Fibroblast of villous mesenchyme (primary cell): ENCODE data around the gene TUBAL3. TPM values are rescaled to one million over a fixed set of nuclear protein-coding genes. Genes with fewer than 3 reads are reported as not detected.

Source experiments
- DNase-seq: peaks from one replicate; pipeline ENCODE4 v3.0.0-alpha.2; 2010; ENCODE audit warnings: low read depth
- H3K4me3 ChIP-seq: 2 replicates; pipeline ENCODE4 v1.5.1; 2011; ENCODE audit warnings: low read depth, mild to moderate bottlenecking, low read length
- total RNA-seq: library from RNA; depleted of rRNA; stranded (reverse); fragments of >200 nt; gene quantifications from 2 replicates; pipeline ENCODE4 v1.2.3, GENCODE V29; 2012
- TF ChIP-seq, protein P1 (sequence below): IDR thresholded peaks from 2 replicates; pipeline ENCODE4 v1.5.1; 2012; ENCODE audit warnings: low read depth, mild to moderate bottlenecking, low read length; ENCODE audit not compliant: insufficient read depth

Gene TUBAL3
- total RNA-seq: not detected in 2 replicates

DNA sequence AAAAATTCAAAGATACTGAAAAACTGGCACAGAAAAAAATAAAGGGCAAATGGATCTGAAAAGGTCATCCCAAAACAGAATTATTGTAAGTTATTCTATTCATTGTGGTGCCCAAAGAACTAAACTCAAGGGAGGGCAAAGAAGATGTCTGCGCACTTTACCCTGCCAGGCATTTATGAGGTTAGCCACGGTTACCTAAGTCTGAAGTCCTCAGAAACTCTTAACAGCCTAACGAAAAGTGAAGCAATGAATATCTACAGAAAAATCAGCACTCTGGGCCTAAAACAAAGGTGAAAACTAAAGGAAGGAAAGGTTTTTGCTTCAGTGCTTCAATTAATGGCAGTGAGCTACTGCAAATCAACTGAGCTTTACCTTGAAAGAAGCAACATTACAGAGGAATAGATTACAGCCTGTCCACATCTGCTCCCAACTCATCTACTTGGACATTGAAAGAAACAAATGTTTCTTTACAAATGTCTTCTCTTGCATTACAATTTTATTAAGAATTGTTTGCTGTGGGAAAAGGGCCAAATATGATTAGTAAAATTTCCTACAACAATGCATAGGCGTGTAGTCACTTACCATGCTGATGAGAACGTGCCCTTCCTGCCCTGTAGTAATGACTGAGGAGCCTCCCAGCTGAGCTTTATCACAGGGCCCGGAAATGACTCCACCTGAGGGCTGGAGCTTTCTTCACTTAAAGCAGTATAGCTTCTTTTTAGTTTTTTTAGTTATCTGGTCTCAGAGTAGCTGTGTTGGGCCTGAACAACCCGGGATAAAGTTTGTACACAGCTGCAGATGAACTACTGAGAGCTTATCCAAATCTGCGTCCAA is at the start of gene TUBAL3:
Gene TUBAL3 (minus strand): TSS at position 621 of the 834 bp plus-strand sequence. CDS start 36 bp downstream, at position 585.
- no peak within 1 kb of the TSS for H3K4me3 ChIP-seq
- no peak for DNase-seq
- TF ChIP-seq, protein P1, sequence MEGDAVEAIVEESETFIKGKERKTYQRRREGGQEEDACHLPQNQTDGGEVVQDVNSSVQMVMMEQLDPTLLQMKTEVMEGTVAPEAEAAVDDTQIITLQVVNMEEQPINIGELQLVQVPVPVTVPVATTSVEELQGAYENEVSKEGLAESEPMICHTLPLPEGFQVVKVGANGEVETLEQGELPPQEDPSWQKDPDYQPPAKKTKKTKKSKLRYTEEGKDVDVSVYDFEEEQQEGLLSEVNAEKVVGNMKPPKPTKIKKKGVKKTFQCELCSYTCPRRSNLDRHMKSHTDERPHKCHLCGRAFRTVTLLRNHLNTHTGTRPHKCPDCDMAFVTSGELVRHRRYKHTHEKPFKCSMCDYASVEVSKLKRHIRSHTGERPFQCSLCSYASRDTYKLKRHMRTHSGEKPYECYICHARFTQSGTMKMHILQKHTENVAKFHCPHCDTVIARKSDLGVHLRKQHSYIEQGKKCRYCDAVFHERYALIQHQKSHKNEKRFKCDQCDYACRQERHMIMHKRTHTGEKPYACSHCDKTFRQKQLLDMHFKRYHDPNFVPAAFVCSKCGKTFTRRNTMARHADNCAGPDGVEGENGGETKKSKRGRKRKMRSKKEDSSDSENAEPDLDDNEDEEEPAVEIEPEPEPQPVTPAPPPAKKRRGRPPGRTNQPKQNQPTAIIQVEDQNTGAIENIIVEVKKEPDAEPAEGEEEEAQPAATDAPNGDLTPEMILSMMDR: no peak

DNA sequence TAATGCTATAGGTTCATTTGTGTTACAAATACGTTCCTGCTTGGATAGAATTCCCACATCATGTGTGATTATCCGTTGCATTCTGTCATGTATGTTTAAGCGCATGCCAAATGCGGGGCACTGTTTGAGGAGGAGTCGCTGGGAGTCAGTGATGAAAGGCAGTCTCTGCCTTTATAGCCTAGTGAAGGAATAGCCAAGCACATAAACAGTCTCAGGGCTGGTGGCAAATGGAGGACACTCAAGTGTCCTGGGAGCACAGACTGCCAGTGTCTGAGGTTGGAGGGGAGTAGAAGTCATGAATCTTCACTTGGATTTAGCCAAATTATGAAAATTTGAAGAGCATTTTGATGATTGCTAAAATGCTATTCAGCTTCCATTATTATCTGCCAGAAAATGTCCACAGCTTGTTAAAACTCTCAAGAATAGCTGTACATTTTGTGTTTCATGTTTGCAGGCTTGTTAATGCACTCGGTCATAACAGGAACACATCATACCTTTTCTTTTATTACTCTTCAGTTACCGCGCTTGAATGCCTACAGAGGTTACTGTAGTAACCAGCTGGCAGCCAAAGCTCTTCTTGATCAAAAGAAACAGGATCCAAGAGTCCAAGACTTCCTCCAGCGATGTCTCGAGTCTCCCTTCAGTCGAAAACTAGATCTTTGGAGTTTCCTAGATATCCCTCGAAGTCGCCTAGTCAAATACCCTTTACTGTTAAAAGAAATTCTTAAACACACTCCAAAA is 49.3 kb upstream of the TUBAL3 start:
- TF ChIP-seq, protein P1: no peak
- no peak for DNase-seq
- no peak overlapping the region for H3K4me3 ChIP-seq

DNA sequence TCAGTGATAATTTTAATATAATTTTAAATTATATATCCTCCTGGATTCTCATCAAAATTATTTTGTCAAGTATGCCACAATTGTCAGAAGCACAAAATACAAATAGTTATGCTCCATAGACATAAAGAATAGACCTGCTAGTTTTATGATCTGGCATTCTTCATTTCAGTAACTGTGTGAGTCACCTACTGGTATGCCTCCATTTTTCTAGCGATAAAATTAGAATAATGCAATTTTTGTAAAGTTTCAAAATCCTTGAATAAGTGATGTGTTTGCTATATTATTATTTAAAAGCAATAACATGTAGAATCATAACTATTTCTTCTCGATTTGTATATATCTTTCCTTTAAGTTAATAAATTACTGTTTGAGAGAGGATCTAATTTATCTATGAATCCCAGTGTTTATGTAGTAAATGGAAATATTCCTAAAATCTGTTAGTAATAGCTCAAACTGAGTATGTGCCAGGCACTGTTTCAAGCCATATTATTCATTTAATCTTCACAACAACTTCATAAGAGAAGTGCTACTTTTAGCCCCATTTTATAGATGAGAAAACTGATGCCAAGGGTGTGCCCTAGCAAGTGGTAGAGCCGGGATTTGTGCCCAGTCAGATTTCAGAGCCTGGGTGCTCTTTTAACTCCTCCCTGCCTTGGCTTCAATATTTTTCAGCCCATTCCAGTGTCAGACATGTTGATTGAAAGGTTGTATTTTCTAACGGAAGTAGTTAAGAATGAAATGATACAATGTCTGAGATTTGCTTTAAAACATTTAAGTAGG is 46.2 kb upstream of the TUBAL3 start:
- TF ChIP-seq, protein P1: no peak
- H3K4me3 ChIP-seq: no peak overlapping the region
- DNase-seq: no peak

DNA sequence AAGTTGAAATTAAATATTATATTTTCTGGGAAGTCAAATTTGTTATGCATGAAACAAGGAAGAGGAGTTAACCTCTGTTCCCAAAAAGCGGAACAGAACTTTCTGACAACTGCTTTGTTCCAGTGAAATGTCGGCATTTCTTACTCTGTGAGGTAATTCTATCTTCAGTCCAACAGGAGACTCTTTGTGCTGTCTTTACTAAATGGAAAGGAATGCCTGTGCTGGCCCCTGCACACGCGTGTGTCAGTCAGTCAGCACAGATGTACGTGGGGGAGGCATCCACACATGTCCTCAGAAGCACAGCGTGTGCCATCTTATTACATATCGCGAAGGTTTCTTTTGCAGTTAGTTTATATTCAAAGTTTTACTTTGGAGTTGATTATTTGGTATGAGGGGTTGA is 45.2 kb upstream of the TUBAL3 start:
- TF ChIP-seq, protein P1: peak; percentile 23
- peak overlapping the region; percentile 42 for H3K4me3 ChIP-seq
- peak; percentile 68 for DNase-seq

DNA sequence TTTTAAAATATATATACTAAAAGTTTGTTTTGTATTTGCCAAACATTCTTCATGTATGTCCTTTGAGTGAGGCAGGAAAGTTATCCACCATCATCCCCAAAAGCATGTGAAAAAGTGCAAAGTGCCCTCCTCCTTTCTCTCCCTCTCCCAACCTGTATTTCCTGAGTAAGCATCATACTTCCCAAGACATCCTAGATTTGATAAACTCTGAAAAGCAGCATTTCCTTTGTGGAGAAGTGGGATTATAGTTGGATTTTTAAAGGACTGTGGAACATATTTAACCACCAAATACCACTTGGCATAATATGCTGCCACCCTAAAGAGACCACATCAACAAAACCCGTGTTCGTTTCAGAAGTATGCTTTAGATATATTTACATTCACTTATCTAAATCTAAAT is 44.6 kb upstream of the TUBAL3 start:
- TF ChIP-seq, protein P1: no peak
- no peak for DNase-seq
- H3K4me3 ChIP-seq: peak overlapping the region; percentile 68

DNA sequence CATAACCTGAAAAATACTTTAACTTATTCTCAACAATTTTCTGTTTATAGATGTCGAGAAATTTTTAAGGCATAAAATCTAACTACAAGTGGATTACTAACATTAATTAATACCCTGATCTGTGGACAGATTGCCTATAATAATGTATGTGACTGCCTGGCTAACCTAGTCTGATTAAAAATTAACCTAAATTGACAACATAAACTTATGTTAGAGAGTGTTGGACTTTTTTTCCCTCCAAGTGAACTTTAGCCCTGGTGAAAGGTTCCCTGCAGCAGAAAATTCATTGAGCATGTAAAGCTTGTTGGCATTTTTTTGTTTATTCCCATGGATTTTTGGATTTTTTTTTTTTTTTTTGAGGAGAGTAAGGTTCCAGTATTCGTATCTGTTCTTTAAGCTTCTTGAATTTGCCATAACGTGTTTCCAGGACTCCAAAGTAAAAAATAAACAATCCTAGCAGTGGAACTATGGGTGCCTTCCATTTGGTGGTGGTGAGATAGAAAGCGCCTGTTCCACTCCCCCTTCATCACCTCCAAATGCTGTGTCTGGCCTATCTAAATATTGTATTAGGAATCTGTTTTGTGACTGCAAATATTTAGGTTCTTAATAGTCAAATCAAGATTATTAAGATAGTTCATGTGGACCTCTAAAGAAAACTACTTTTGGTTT is 43.8 kb upstream of the TUBAL3 start:
- TF ChIP-seq, protein P1: no peak
- DNase-seq: no peak
- peak overlapping the region; percentile 68 for H3K4me3 ChIP-seq
